GM19023 (cell line): ENCODE measurements around the gene PRDX2.
A peak's percentile ranks its signal among the peaks of the same experiment; 100 is the strongest.

ENCODE experiments used
- ATAC-seq: cut with Tn5 transposase; IDR thresholded peaks from one replicate; pipeline ENCODE4 v1.9.1; 2021; ENCODE audit warnings: mild to moderate bottlenecking, moderate library complexity; ENCODE audit not compliant: unreplicated experiment

PRDX2 gene

GRCh38 chr19:12782424-12783290, 18.9 kb downstream of the PRDX2 start:
- peak; percentile 45 for ATAC-seq

- ATAC-seq: no peak
Observed at GRCh38 chr19:12782174-12782423, 19.5 kb downstream of the PRDX2 start.

- ATAC-seq: no peak
Observed at GRCh38 chr19:12779162-12779993, 22.2 kb downstream of the PRDX2 start.

GRCh38 chr19:12778905-12779161, 22.8 kb downstream of the PRDX2 start:
- no peak for ATAC-seq

GRCh38 chr19:12778017-12778904, 23.3 kb downstream of the PRDX2 start:
- no peak for ATAC-seq

GRCh38 chr19:12777217-12778016, 24.2 kb downstream of the PRDX2 start:
- no peak for ATAC-seq

GRCh38 chr19:12774588-12775555, 26.7 kb downstream of the PRDX2 start, which contains the start of gene HOOK2:
HOOK2 (minus strand) TSS chr19:12775552; CDS start chr19:12775449, 103 bp downstream.
- peak; percentile 6 for ATAC-seq

GRCh38 chr19:12773571-12773970, 28.0 kb downstream of the PRDX2 start:
- no peak for ATAC-seq

- ATAC-seq: no peak
Observed at GRCh38 chr19:12772323-12772722, 29.3 kb downstream of the PRDX2 start.

GRCh38 chr19:12770922-12771321, 30.7 kb downstream of the PRDX2 start:
- no peak for ATAC-seq

GRCh38 chr19:12769689-12770088, 31.9 kb downstream of the PRDX2 start:
- ATAC-seq: no peak

- ATAC-seq: no peak
Observed at GRCh38 chr19:12767666-12768065, 33.9 kb downstream of the PRDX2 start.

- no peak for ATAC-seq
Observed at GRCh38 chr19:12767150-12767549, 34.5 kb downstream of the PRDX2 start.

GRCh38 chr19:12766051-12766521, 35.5 kb downstream of the PRDX2 start:
- no peak for ATAC-seq

- no peak for ATAC-seq
Observed at GRCh38 chr19:12764698-12765097, 36.9 kb downstream of the PRDX2 start.

- ATAC-seq: no peak
Observed at GRCh38 chr19:12763100-12763499, 38.5 kb downstream of the PRDX2 start.

GRCh38 chr19:12759686-12760085, 41.9 kb downstream of the PRDX2 start:
- ATAC-seq: no peak

- no peak for ATAC-seq
Observed at GRCh38 chr19:12757544-12758274, 43.9 kb downstream of the PRDX2 start.
